GM18907 (cell line): ENCODE measurements around the gene AKAP10.
"Not testable (repeated sequence)": the region's sequence is repeated elsewhere in the genome, so short reads cannot be mapped to it uniquely, and the experiment has no call there.

Source experiments
- ATAC-seq: cut with Tn5 transposase; IDR thresholded peaks from one replicate; pipeline ENCODE4 v1.9.1; 2021; ENCODE audit warnings: mild to moderate bottlenecking, moderate library complexity; ENCODE audit not compliant: unreplicated experiment

Gene AKAP10, protein sequence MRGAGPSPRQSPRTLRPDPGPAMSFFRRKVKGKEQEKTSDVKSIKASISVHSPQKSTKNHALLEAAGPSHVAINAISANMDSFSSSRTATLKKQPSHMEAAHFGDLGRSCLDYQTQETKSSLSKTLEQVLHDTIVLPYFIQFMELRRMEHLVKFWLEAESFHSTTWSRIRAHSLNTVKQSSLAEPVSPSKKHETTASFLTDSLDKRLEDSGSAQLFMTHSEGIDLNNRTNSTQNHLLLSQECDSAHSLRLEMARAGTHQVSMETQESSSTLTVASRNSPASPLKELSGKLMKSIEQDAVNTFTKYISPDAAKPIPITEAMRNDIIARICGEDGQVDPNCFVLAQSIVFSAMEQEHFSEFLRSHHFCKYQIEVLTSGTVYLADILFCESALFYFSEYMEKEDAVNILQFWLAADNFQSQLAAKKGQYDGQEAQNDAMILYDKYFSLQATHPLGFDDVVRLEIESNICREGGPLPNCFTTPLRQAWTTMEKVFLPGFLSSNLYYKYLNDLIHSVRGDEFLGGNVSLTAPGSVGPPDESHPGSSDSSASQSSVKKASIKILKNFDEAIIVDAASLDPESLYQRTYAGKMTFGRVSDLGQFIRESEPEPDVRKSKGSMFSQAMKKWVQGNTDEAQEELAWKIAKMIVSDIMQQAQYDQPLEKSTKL

GRCh38 chr17:19977293-19978208 lies at the start of gene AKAP10:
TSS of gene AKAP10 (minus strand) at chr17:19977828. CDS start at chr17:19977679, 149 bp downstream.
- peak; percentile 87 for ATAC-seq

DNA sequence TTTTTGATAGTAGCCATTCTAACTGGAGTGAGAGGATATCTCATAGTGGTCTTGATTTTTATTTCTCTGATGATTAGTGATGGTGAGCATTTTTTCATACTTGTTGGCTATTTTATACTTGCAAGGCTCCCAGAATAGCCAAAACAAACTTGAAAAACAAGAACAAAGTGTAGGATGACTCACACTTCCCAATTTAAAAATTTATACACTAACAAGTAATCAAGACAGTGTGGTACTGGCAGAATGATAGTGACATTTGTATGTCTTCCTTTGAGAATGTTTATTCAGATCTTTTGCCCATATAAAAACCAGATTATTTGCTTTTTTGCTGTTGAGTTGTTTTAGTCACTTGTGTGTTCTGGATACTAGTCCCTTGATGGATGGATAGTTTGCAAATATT lies 49.3 kb upstream of the AKAP10 start:
- no peak for ATAC-seq

DNA sequence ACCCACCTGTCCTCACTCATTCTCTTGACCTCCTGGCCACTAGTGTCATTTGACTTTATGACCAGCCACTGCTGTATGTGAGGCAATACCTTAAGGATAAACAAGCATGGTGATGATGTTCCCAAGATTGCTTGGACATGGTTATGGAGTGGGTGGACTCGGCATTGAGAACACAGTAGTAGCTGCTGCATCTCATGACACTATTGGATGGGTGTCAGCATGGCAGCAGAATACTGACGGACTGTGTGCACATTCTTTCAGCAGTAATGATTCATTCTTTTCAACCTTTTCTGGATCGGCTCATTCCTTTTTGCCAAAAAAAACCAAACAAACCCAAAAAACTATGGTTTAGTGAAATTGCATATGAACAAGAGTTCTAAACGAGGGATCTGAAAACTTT lies 45.1 kb upstream of the AKAP10 start:
- ATAC-seq, result no peak

DNA sequence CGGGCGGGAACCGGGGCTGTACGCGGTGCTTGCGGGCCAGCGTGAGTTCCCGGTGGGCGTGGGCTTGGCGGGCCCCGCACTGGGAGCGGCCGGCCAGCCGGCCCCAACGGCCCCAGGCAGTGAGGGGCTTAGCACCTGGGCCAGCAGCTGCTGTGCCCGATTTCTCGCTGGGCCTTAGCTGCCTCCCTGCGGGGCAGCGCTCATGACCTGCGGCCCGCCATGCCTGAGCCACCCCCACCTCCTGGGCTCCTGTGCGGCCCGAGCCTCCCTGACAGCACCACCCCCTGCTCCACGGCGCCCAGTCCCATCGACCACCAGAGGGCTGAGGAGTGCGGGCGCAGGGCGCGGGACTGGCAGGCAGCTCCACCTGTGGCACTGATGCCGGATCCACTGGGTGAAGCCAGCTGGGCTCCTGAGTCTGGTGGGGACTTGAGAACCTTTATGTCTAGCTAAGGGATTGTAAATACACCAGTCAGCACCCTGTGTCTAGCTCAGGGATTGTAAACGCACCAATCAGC lies 38.9 kb upstream of the AKAP10 start:
- not testable (repeated sequence) for ATAC-seq

- no peak for ATAC-seq
Measured at GRCh38 chr17:20012017-20012536, 34.4 kb upstream of the AKAP10 start.

GRCh38 chr17:20010936-20011335 lies 33.3 kb upstream of the AKAP10 start:
- ATAC-seq, result no peak

GRCh38 chr17:20010099-20010863 lies 32.7 kb upstream of the AKAP10 start:
- no peak for ATAC-seq

DNA sequence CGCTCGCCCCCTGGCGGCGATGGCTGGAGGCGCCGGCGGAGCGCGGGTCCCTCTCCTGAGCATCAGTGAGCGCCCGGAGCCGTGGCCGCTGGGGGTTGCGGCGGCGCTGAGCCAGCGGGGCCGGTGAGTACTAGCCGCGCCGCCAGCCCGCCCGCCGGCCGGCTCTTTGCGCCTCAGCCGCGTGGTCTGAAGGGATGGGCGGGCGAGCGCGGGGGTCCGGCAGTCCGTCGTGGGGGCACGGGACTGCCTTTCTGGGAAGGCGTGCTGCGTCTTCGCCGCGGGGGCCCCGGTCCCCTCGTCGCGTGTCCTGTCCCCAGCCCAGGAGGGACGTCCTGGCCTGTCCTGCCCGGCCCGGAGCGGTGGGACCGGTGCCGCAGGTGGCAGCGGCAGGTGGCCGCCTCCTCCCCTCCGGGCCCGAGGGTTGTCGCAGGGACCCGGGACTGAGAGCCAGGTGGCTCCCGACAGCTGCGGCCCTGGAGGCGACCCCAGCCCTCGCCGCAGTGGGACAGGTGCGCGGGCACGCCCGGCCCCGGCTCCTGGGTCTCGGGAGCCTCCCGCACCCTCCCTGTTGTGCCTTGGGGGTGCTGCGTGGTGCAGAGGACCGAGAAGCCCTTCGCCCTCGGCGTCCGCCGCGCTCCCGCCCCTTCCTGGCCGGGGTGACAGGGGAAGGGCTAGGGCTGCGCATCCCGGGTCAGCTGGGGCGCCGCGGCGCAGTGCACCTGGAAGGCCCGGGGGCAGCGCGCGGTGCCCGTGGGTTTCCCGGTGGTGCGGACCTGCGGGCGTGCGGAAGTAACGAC lies 31.9 kb upstream of the AKAP10 start, which contains the start of gene SPECC1:
Gene SPECC1, plus strand, starts transcription at position 58 of the 797 bp plus-strand sequence. CDS start 87,293 bp downstream, outside the sequence.
- peak; percentile 93 for ATAC-seq

DNA sequence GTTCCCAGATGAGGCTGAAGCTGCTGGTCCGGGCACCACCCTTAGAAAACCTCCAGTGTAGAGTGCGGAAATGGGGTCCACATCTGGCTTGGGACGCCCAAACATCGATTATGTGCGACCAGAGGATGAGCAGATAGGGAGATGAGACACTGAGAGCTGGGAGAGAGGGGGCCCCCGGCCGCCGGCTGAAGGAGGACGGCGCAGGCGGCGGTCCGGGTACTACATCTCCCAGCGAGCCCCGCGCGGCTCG lies 31.3 kb upstream of the AKAP10 start:
- ATAC-seq, result no peak

DNA sequence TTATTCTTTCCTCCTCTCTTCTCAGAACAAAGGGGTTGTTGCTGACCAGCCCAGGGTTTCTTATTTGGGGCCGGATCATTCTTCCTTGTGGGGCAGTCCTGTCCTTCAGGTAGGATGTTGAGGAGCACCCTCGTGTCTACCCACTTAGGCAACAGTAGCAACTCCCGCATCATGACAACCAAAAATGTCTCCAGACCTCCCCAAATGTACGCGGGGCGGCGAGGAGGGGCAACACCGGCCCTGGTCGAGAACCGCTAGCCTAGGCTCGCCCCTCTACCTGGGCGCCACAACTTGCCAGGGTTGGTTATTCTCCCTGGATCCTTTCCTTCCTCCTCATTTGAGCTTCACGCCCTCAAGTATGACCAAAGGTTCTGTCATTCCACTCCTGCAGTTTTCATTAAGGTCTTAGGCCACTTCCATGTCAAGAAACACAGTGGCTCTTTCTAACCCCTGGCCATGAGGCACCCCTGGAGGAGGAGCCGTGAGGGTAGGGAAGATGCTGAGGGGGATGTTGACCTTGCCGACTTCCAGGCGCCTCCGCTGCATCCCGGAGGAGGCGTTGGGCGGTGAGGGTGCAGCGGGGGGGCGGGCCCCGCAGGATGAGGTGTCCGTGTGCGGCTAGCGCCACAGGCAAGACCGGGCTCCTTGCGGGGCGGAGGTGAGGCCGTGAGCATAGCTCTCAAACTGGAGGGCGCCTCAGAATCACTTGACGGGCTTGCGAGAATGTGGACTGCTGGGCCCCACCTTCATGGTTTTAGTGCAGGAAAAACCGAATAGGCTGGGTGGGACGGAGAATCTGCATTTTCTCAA lies 30.8 kb upstream of the AKAP10 start:
- ATAC-seq, result peak; percentile 30

DNA sequence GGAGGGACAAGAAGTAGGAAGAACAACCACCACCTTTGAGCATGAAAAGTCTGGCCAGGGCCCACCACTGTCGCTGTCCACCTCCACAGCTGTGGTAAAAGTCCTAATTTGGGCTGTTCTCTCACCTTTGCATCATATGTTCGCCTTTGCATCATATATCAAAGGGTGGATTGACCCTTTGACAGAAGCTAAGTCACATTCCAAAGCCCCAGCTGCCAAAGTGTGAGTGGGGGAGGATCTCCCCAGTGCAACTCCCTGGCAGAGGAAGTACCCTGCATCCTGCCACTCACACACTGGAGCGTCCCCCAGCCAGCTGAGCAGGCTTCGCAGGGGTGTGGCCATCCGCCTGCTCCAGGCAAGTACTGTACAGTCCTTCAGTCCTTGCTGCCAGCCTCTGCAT lies 18.9 kb upstream of the AKAP10 start:
- no peak for ATAC-seq

- ATAC-seq, result no peak
Measured at GRCh38 chr17:19996086-19996485, 18.5 kb upstream of the AKAP10 start.

DNA sequence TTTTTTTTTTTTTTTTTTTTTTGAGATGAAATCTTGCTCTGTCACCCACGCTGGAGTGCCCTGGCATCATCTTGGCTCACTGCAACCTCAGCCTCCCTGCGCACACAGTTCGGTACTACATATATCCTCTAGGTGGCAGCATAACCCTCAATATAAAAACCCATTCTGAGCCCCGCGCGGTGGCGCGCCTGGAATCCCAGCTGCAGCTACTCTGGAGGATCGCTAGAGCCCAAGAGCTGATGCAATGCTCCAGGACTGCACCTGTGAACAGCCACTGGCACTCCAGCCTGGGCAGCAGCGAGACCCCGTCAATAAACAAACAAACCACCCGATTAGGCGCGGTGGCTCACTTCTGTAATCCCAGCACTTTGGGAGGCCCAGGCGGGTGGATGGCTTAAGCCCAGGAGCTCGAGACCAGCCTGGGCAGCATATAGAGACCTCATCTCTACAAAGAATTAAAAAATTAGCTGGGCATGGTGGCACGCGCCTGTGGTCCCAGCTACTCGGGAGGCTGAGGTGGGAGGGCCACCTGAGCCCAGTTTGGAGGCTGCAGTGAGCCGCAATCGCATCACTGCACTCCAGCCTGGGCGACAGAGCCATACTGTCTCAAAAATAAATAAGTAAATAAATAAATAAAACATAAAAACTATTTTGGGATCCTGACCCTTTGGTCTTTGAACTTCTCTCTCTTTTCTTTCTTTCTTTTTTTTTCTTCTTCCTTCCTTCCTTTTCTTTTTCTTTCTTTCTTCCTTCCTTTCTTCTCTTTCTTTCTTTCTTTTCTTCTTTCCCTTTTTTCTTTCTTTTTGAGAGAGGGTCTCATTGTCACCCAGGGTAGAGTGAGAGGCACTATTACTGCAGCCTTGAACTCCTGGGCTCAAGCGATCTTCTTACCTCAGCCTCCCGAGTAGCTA lies 15.4 kb upstream of the AKAP10 start:
- ATAC-seq, result peak; percentile 90

DNA sequence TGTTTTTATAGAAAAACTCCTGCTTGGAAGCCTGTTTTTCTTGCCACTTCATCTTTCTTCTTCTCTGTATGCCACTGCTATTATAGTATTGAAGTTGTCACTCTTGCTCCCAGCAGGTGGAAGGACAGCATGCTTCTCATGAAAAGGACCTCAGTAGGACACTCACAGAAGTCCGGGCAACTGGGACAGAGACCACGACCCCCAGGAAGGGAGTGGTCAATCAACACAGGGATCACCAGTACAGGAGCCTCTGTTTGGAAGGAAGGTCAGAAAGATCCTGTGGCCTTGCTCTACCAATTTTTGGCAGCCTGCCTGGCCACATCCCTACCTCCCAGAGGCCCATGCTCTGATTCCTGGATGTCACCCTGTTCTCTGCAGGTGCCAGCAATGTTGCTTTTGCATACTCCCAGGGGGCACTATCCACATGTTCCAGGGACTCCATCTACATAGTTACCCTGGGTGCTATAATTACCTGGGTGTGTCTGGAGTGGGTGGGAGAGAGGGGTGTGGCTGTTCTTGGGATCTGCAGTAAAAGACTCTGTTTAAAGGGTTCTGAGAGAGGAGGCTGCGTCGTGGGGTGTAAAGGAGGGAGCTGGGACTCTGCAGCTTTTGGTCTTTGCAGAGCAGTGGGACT lies 13.7 kb upstream of the AKAP10 start:
- no peak for ATAC-seq

GRCh38 chr17:19987897-19988296 lies 10.3 kb upstream of the AKAP10 start:
- no peak for ATAC-seq

DNA sequence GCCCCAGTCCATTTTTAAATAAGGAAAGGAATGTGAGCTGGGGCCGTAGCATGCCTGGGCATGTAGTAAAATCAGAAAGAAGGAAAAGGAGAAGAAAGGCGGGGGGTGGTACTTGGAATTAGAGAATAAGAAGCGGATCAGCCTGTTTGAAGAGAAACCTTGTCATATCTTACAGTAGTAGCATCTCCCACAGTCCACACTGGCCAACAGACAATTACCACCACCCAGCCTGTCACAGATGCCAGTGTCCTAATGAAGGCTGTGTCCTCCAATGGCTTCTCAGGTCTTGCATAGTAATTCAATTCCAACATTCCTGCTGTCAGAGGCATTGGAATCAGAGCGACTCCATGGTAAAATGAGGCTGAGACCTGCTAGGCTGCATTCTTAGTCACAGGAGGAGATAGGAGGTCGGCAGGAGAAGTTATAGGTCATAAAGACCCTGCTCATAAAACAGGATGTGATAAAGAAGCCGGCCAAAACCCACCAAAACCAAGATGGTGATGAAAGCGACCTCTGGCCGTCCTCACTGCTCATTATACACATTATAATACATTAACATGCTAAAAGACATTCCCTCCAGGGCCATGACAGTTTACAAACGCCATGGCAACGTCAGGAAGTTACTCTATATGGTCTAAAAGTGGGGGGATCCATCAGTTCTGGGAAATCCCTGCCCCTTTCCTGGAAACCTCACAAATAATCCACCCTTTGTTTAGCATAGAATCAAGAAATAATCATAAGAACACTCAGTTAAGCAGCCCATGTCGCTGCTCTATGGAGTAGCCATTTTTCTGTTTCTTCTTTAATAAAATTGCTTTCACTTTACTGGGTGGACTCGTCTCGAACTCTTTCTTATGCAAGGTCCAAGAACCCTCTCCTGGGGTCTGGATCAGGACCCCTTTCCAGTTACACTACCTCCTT lies 9.6 kb upstream of the AKAP10 start:
- ATAC-seq, result no peak
